Endothelial cell of umbilical vein (primary cell): ENCODE measurements around the gene ZBTB32. TPM values are rescaled to one million over a fixed set of nuclear protein-coding genes. Genes with fewer than 3 reads are reported as not detected.

Experiments used
- BruUV-seq: library from RNA; stranded (reverse); fragments of 400-500 nt; replicated peaks from 2 replicates; lab custom pipeline; 2021; lab: Mats Ljungman, UMichigan
- CTCF ChIA-PET: fragments of 300-600, 350-600 bp; sonication (Branson Sonifier 250); formaldehyde crosslinking; loops from one replicate; lab custom pipeline; 2021; ENCODE audit warnings: antibody characterized with exemption, inconsistent platforms; lab: Charles Lee
- POLR2A ChIA-PET: fragments of 300-600, 350-600 bp; sonication (Branson Sonifier 250); formaldehyde crosslinking; loops from one replicate; lab custom pipeline; 2021; ENCODE audit warnings: antibody characterized with exemption, inconsistent platforms; lab: Charles Lee
- DNase-seq: peaks from one replicate; pipeline ENCODE4 v3.0.0-alpha.2; 2011; ENCODE audit warnings: low read depth, low spot score
- FAIRE-seq: peaks from 2 replicates; lab custom pipeline; 2011; peaks lifted over from hg19 to GRCh38; lab: Jason Lieb, UNC
- H2AFZ ChIP-seq: 2 replicates; pipeline ENCODE4 v1.6.0; 2012; ENCODE audit warnings: low read depth, low read length, control low read depth, inconsistent platforms
- H3K27ac ChIP-seq: 2 replicates; pipeline ENCODE4 v1.5.1; 2011; ENCODE audit warnings: low read depth, mild to moderate bottlenecking, control low read depth, low read length, moderate library complexity; ENCODE audit not compliant: insufficient read depth
- H3K27me3 ChIP-seq, 2 experiments: 2 replicates each; pipeline versions ENCODE4 v1.6.0 to v1.6.1; 2011; ENCODE audit warnings: low read length in 2 of 2, mixed read lengths in 1 of 2; ENCODE audit not compliant: control insufficient read depth in 2 of 2, insufficient read depth in 2 of 2
- H3K36me3 ChIP-seq, 2 experiments: 2 replicates in 1 of 2; 3 replicates in 1 of 2; pipeline ENCODE4 v1.5.1; 2011; ENCODE audit warnings: low read length in 2 of 2, mild to moderate bottlenecking in 1 of 2, moderate library complexity in 1 of 2; ENCODE audit not compliant: control insufficient read depth in 2 of 2, insufficient read depth in 2 of 2; ENCODE audit errors: extremely low read depth in 1 of 2
- H3K4me1 ChIP-seq: 3 replicates; pipeline ENCODE4 v1.5.1; 2011; ENCODE audit warnings: mild to moderate bottlenecking, low read length; ENCODE audit not compliant: control insufficient read depth, insufficient read depth; ENCODE audit errors: extremely low read depth
- H3K4me2 ChIP-seq: 2 replicates; pipeline ENCODE4 v1.6.1; 2011; ENCODE audit warnings: low read length, control low read depth, mixed read lengths; ENCODE audit not compliant: insufficient read depth
- H3K4me3 ChIP-seq, 3 experiments: fragments of 200-600 bp in 1 of 3; sonication (generic), shearing (Covaris generic) in 1 of 3; replicated peaks in 1 of 3; 2 replicates each; pipeline ENCODE4 v1.5.1; 2011 to 2016; ENCODE audit warnings: control low read depth in 3 of 3, low read length in 3 of 3, mild to moderate bottlenecking in 2 of 3, inconsistent platforms in 1 of 3, low read depth in 1 of 3, moderate library complexity in 1 of 3; ENCODE audit not compliant: insufficient read depth in 1 of 3
- H3K79me2 ChIP-seq: 2 replicates; pipeline ENCODE4 v1.6.0; 2012; ENCODE audit warnings: low read length, inconsistent platforms; ENCODE audit not compliant: control insufficient read depth, insufficient read depth
- H3K9ac ChIP-seq: replicated peaks from 2 replicates; pipeline ENCODE3; 2011; ENCODE audit warnings: low read length, control low read depth; ENCODE audit not compliant: insufficient read depth; ENCODE audit errors: extremely low read depth
- H3K9me1 ChIP-seq: replicated peaks from 3 replicates; pipeline ENCODE4 v1.6.0; 2011; ENCODE audit warnings: mild to moderate bottlenecking, low read length; ENCODE audit not compliant: control insufficient read depth, insufficient read depth; ENCODE audit errors: extremely low read depth
- H3K9me3 ChIP-seq: replicated peaks from 2 replicates; pipeline ENCODE4 v1.5.1; 2012; ENCODE audit warnings: low read length, inconsistent platforms; ENCODE audit not compliant: control insufficient read depth, insufficient read depth
- H4K20me1 ChIP-seq: replicated peaks from 2 replicates; pipeline ENCODE3; 2011; ENCODE audit warnings: mild to moderate bottlenecking, low read length; ENCODE audit not compliant: control insufficient read depth, insufficient read depth; ENCODE audit errors: extremely low read depth
- CTCF ChIP-seq, 2 donors: IDR thresholded peaks; 1 replicate in 1 of 2; 2 replicates in 1 of 2; pipeline ENCODE4 v1.5.1; 2011; ENCODE audit warnings: low read length in 2 of 2, mild to moderate bottlenecking in 2 of 2, moderate library complexity in 2 of 2, control low read depth in 1 of 2, inconsistent platforms in 1 of 2, low read depth in 1 of 2; ENCODE audit not compliant: insufficient read depth in 1 of 2; ENCODE audit errors: extremely low read depth in 1 of 2
- EZH2 ChIP-seq: IDR thresholded peaks from 2 replicates; pipeline ENCODE4 v1.6.1; 2012; ENCODE audit warnings: borderline replicate concordance, low read depth, mild to moderate bottlenecking, moderate library complexity, low read length, inconsistent platforms; ENCODE audit not compliant: severe bottlenecking
- FOS ChIP-seq: IDR thresholded peaks from 2 replicates; pipeline ENCODE4 v1.6.1; 2011; ENCODE audit warnings: mild to moderate bottlenecking, low read length, moderate library complexity, borderline replicate concordance; ENCODE audit not compliant: insufficient read depth
- GATA2 ChIP-seq: IDR thresholded peaks from 2 replicates; pipeline ENCODE4 v1.7.0; 2011; ENCODE audit warnings: low read depth, mild to moderate bottlenecking, moderate library complexity, mixed read lengths, low read length; ENCODE audit not compliant: insufficient read length, insufficient read depth
- JUN ChIP-seq: IDR thresholded peaks from 2 replicates; pipeline ENCODE4 v1.6.1; 2011; ENCODE audit warnings: borderline replicate concordance, low read depth; ENCODE audit not compliant: insufficient read length, insufficient read depth
- MAX ChIP-seq: IDR thresholded peaks from 2 replicates; pipeline ENCODE4 v1.6.1; 2011; ENCODE audit not compliant: insufficient read depth, insufficient read length
- MYC ChIP-seq: IDR thresholded peaks from one replicate; pipeline ENCODE4 v1.6.1; 2011; ENCODE audit warnings: mild to moderate bottlenecking, low read depth, low read length
- POLR2A ChIP-seq: IDR thresholded peaks from 2 replicates; pipeline ENCODE4 v1.6.1; 2012; ENCODE audit warnings: low read depth, mild to moderate bottlenecking, control low read depth, low read length
- POLR2AphosphoS5 ChIP-seq: IDR thresholded peaks from 2 replicates; pipeline ENCODE4 v1.6.1; 2012; ENCODE audit warnings: low read depth, mild to moderate bottlenecking, control low read depth, low read length, moderate library complexity; ENCODE audit not compliant: insufficient read depth
- dilution Hi-C: fragments of 300-500 bp; cut with MboI; formaldehyde crosslinking; loops from one replicate; pipeline ENCODE4 v1.15.0; 2019; ENCODE audit warnings: low sequenced_read_pairs; ENCODE audit not compliant: extremely low pct_ligation_motif_present
- intact Hi-C: fragments of 100-400 bp; cut with micrococcal nuclease; formaldehyde crosslinking; loops from one replicate; pipeline ENCODE4 v1.10.0; 2022
- polyA plus RNA-seq, 4 experiments: library from polyadenylated mRNA; depleted of rRNA in 3 of 4; stranded (reverse) in 3 of 4; unstranded in 1 of 4; fragments of >200 nt; gene quantifications; 2 replicates each; pipeline versions ENCODE4 v1.2.1 to v1.2.3, GENCODE V29; 2011 to 2012; ENCODE audit warnings: missing spikeins in 1 of 4
- total RNA-seq: library from RNA; stranded (reverse); gene quantifications from 2 replicates; pipeline ENCODE4 v1.2.3, GENCODE V29; 2021

ZBTB32 gene
- total and polyA plus RNA-seq, 2 donors (not counting 3 experiments of a cell fraction or from before 2014, with no cell fraction given): not detected

GRCh38 chr19:35729763-35730162 lies 25.4 kb downstream of the ZBTB32 start:
- H3K36me3 ChIP-seq: peaks cover 23 to 76% of the 10 kb centered on the region in 2 experiments
- no peak overlapping the region for H3K4me2 ChIP-seq
- dilution Hi-C loops: no loop called here
- H3K9me1 ChIP-seq: no peaks in the 10 kb centered on the region
- FAIRE-seq (no peak), DNase-seq (no peak)
- no peaks in the 10 kb centered on the region for H4K20me1 ChIP-seq
- no peak overlapping the region for H3K4me3 ChIP-seq
- H2AFZ ChIP-seq: no peak overlapping the region
- no peaks in the 10 kb centered on the region for H3K27me3 ChIP-seq
- POLR2A ChIA-PET: no interaction called here
- H3K27ac ChIP-seq: no peak overlapping the region
- TF ChIP-seq JUN (no peak), MAX (no peak), MYC (no peak), POLR2AphosphoS5 (no peak), EZH2 (no peak), FOS (no peak), POLR2A (no peak), CTCF (IDR thresholded peaks at IDR 0.05; ENCODE audit: extremely low read depth in 1 of 2, insufficient read depth in 1 of 2, low read depth in 1 of 2, low read length in 2 of 2) (no peak), GATA2 (no peak)
- CTCF ChIA-PET: no interaction called here
- BruUV-seq: no TSS peak
- no peak overlapping the region for H3K9ac ChIP-seq
- no peaks in the 10 kb centered on the region for H3K4me1 ChIP-seq
- H3K9me3 ChIP-seq: no peaks in the 10 kb centered on the region
- no peaks in the 10 kb centered on the region for H3K79me2 ChIP-seq
- intact Hi-C loops: no loop called here
